Esophagus muscularis mucosa (tissue), 3 donors: ENCODE results near the gene PRKAG2.

ENCODE experiments used
- POLR2A ChIP-seq: fragments of 450-650 bp; IDR thresholded peaks from one replicate; pipeline ENCODE4 v1.6.1; 2017; ENCODE audit warnings: antibody characterized with exemption, moderate library complexity, mild to moderate bottlenecking, low read depth
- POLR2AphosphoS5 ChIP-seq, 2 donors: sonication (generic); formaldehyde crosslinking; IDR thresholded peaks; one replicate each; pipeline ENCODE4 v1.6.1; 2017; ENCODE audit warnings: antibody characterized with exemption in 2 of 2
- TF ChIP-seq, protein P1 (sequence below), 3 experiments: fragments of 200-600 bp in 2 of 3; fragments of 450-650 bp in 1 of 3; sonication (generic) in 2 of 3; IDR thresholded peaks; one replicate each; pipeline ENCODE4 v1.5.1; 2017 to 2019; ENCODE audit warnings: antibody characterized with exemption in 3 of 3, mild to moderate bottlenecking in 2 of 3, moderate library complexity in 1 of 3

- TF ChIP-seq, protein P1, sequence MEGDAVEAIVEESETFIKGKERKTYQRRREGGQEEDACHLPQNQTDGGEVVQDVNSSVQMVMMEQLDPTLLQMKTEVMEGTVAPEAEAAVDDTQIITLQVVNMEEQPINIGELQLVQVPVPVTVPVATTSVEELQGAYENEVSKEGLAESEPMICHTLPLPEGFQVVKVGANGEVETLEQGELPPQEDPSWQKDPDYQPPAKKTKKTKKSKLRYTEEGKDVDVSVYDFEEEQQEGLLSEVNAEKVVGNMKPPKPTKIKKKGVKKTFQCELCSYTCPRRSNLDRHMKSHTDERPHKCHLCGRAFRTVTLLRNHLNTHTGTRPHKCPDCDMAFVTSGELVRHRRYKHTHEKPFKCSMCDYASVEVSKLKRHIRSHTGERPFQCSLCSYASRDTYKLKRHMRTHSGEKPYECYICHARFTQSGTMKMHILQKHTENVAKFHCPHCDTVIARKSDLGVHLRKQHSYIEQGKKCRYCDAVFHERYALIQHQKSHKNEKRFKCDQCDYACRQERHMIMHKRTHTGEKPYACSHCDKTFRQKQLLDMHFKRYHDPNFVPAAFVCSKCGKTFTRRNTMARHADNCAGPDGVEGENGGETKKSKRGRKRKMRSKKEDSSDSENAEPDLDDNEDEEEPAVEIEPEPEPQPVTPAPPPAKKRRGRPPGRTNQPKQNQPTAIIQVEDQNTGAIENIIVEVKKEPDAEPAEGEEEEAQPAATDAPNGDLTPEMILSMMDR (IDR thresholded peaks at IDR 0.05): no peak
- TF ChIP-seq POLR2AphosphoS5 (IDR thresholded peaks at IDR 0.05) (no peak), POLR2A (no peak)
Measured at GRCh38 chr7:151792636-151793035, 84.3 kb downstream of the PRKAG2 start.
